Lower leg skin (tissue), 4 donors: ENCODE results near the gene ADGRG2. TPM values are rescaled to one million over a fixed set of nuclear protein-coding genes. Genes with fewer than 3 reads are reported as not detected.

Source experiments
- DNase-seq, 2 donors: peaks; one replicate each; pipeline ENCODE4 v3.0.0-alpha.2; 2019; ENCODE audit warnings: low spot score in 2 of 2
- H3K4me3 ChIP-seq: fragments of 200-600 bp; sonication (generic); 2 replicates; pipeline ENCODE4 v1.5.1; 2017; ENCODE audit warnings: mild to moderate bottlenecking, low read depth; ENCODE audit not compliant: poor library complexity, severe bottlenecking
- POLR2A ChIP-seq, 2 donors: fragments of 450-650 bp; IDR thresholded peaks; one replicate each; pipeline ENCODE4 v1.6.1; 2016 to 2017; ENCODE audit warnings: antibody characterized with exemption in 2 of 2, mild to moderate bottlenecking in 1 of 2, moderate library complexity in 1 of 2
- WGBS, 2 donors: methylation state at CpG; one replicate each; pipeline ENCODE4 v1.1.5; 2018; 5-methylcytosine and 5-hydroxymethylcytosine counted together
- intact Hi-C: fragments of 100-400 bp; cut with DNase I; formaldehyde crosslinking; loops from one replicate; pipeline ENCODE4 v1.15.0; 2023; ENCODE audit warnings: low total_unique reads
- total RNA-seq, 4 donors: library from RNA; depleted of rRNA; stranded (reverse); fragments of >200 nt; gene quantifications; one replicate each; pipeline ENCODE4 v1.1.0, GENCODE V29; 2016
- TF ChIP-seq, protein P1 (sequence below), 3 donors: fragments of 450-650 bp; IDR thresholded peaks; one replicate each; pipeline ENCODE4 v1.5.1; 2016; ENCODE audit warnings: antibody characterized with exemption in 3 of 3, mild to moderate bottlenecking in 3 of 3, moderate library complexity in 2 of 3

The ADGRG2 gene
- total RNA-seq, 4 donors from 2014 or later: 0.47 to 0.62 (median 0.56) TPM

DNA sequence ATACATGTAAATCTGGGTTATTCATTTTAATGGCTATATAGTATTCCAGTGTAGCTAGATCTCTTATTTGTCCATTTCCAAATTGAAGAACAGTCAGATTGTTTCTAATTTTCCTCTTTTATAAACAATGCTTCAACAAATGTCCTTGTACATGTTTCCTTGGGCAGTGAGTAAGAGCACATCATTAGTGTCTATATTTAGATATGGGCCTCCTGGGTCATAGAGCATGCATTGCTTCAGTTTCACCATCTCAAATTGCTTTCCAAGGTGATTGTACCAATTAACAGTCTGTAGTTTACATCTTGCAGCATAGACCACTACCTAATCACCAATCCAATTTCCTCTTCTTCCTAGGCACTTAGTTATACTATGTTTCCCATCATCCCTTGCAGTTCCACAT, 151.8 kb downstream of the ADGRG2 start:
- DNase-seq: no peak
- intact Hi-C loops: no loop called here
- H3K4me3 ChIP-seq: no peak overlapping the region
- TF ChIP-seq, protein P1, sequence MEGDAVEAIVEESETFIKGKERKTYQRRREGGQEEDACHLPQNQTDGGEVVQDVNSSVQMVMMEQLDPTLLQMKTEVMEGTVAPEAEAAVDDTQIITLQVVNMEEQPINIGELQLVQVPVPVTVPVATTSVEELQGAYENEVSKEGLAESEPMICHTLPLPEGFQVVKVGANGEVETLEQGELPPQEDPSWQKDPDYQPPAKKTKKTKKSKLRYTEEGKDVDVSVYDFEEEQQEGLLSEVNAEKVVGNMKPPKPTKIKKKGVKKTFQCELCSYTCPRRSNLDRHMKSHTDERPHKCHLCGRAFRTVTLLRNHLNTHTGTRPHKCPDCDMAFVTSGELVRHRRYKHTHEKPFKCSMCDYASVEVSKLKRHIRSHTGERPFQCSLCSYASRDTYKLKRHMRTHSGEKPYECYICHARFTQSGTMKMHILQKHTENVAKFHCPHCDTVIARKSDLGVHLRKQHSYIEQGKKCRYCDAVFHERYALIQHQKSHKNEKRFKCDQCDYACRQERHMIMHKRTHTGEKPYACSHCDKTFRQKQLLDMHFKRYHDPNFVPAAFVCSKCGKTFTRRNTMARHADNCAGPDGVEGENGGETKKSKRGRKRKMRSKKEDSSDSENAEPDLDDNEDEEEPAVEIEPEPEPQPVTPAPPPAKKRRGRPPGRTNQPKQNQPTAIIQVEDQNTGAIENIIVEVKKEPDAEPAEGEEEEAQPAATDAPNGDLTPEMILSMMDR (IDR thresholded peaks at IDR 0.05): no peak
- no peak for TF ChIP-seq POLR2A (IDR thresholded peaks at IDR 0.05)

DNA sequence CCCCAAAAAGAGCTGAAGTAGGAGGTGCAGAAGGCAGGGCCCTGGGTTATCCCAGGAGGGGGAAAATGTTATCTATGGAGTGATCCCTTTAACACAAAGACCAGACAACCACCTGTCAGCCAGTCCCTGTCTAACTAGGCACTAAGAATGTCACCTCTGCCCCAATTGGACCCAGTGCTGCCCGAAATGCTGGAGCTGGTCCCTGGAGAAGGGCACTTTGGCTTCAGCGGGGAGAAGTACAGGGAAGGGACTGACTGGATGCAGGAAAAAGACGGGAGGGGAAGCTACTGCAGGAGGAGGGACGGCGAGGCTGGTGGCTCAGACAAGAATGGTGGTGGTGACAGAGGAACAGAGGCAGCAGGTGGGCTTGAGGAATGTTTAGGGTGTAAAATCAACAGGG, 155.6 kb downstream of the ADGRG2 start:
- 79 to 95% methylated on average over 5 of the region's 5 CpGs for WGBS, 2 donors
- DNase-seq: no peak
- no peak overlapping the region for H3K4me3 ChIP-seq
- intact Hi-C loops: no loop called here
- TF ChIP-seq POLR2A (IDR thresholded peaks at IDR 0.05): no peak
- TF ChIP-seq, protein P1 (IDR thresholded peaks at IDR 0.05): no peak

- H3K4me3 ChIP-seq: no peak overlapping the region
- intact Hi-C loops: no loop called here
- no peak for TF ChIP-seq POLR2A (IDR thresholded peaks at IDR 0.05)
- TF ChIP-seq, protein P1 (IDR thresholded peaks at IDR 0.05): no peak
- DNase-seq: no peak
- WGBS, 2 donors: 42 to 49% methylated on average over 9 of the region's 9 CpGs
Measured at GRCh38 chrX:18964901-18965300, 157.4 kb downstream of the ADGRG2 start.

- no peak overlapping the region for H3K4me3 ChIP-seq
- no peak for TF ChIP-seq POLR2A (IDR thresholded peaks at IDR 0.05)
- TF ChIP-seq, protein P1 (IDR thresholded peaks at IDR 0.05): no peak
- 57 to 73% methylated on average over 4 of the region's 4 CpGs for WGBS, 2 donors
- DNase-seq: peak in 1 of 2 donors; percentile 52
- intact Hi-C loops: no loop called here
Measured at GRCh38 chrX:18964026-18964425, 158.2 kb downstream of the ADGRG2 start.

DNA sequence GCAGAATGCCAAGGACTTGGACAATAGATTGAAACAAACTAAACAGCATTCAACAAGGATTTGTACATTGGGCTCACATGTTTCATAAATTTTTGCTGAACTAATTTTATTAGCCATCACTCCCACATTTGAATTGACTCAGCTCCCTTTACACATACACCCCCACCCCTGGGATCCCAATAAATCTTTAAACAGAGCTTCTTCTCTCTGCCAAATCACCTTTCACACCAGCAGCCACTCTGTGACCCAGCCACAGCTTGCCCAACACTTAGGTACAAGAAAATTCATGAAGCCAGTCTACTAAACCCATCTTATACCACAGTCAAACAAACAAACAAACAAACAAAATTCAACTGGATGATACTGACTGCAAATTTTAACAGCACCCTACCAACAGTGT, 159.9 kb downstream of the ADGRG2 start:
- intact Hi-C loops: no loop called here
- TF ChIP-seq POLR2A (IDR thresholded peaks at IDR 0.05): no peak
- TF ChIP-seq, protein P1 (IDR thresholded peaks at IDR 0.05): no peak

GRCh38 chrX:18961686-18962085, 160.6 kb downstream of the ADGRG2 start:
- intact Hi-C loops: no loop called here
- TF ChIP-seq, protein P1 (IDR thresholded peaks at IDR 0.05): no peak
- no peak for TF ChIP-seq POLR2A (IDR thresholded peaks at IDR 0.05)
- DNase-seq: no peak
- no peak overlapping the region for H3K4me3 ChIP-seq
- 48 to 59% methylated on average over 2 of the region's 2 CpGs for WGBS, 2 donors

More for the DNA sequence above, 159.9 kb downstream of the ADGRG2 start:
- no peak overlapping the region for H3K4me3 ChIP-seq
- DNase-seq: peak in 1 of 2 donors; percentile 46
